Fibroblast of skin of left biceps (primary cell): ENCODE measurements around the gene CDC42BPA.

Experiments used
- DNase-seq, 2 experiments: peaks; one replicate each; pipeline ENCODE4 v3.0.0-alpha.2; 2013; ENCODE audit warnings: low read depth in 2 of 2

Gene CDC42BPA

DNA sequence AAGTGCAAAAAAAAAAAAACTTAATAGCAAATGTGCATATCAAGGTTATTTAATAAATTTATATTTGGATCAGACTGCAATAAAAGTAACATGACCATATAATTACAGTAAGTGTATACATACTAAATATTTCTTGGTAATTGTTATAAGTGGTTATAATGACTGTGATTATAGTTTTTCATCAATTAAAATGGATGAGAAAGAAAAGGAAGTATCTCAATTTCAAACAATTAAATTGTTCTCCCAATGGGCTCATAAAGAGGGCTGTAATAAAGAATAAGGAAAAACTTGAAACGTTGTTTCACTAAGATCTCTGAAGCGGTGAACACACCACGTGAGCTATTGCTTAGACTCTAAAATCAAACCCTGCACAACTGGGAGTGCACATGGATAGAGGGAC, 104.1 kb downstream of the CDC42BPA start:
- no peak for DNase-seq

DNA sequence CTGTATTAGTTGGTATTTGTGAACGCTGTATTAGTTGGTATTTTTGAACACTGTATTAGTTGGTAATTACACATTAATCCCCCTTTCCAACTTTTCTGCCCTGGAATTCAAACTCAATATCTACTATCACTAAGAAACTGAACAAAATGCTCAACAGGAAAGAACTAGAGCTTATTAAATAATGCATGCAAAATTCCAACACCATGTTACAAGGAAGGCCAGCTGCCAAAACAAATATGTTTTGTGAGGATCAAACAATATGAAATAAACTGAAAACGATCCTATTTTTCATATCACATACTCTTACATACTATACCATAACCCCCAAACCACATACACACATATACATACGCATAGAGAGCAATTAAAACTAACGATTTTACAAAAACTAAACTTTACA, 104.9 kb downstream of the CDC42BPA start:
- no peak for DNase-seq

- no peak for DNase-seq
These were observed 106.1 kb downstream of the CDC42BPA start for GRCh38 chr1:227212164-227212563.

DNA sequence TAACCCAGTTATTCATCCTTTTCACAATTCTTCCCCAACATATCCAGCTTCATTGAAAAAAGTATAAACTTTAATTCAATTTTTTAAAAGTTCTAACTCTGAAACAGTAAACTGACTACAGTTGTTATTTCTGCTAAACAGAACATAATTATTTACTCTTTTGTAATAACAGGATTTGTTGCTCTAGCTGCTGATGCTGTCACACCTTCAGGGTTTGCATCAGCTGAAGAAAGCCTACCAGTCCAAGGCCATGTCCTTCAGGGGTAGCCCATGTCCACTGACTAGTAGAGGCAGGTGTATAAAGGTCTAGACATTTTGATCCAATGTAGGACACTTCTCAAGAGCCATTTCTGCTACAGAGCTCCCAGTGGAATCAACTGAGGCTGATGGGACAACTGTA, 107.7 kb downstream of the CDC42BPA start:
- DNase-seq = no peak

GRCh38 chr1:227197064-227197463, 121.2 kb downstream of the CDC42BPA start:
- no peak for DNase-seq

DNA sequence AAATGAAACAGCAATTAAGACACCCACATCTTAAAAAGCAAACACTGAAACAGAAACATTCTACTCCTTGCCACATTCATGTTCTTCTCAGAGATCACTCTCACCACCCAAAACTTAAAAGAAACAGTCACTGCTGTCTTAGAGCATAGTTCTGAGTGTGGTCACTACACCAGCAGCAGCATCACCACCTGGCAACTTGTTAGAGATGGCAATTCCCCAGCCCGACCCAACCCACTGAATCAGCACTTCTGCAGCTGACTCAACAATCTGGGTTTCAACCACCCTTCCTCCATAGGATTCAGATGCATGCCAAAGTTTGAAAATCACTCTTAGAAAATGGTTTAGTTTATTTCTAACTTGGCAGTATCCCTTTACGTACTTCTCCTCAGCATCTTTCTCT, 126.1 kb downstream of the CDC42BPA start:
- DNase-seq = peak; percentile 73 to 75

DNA sequence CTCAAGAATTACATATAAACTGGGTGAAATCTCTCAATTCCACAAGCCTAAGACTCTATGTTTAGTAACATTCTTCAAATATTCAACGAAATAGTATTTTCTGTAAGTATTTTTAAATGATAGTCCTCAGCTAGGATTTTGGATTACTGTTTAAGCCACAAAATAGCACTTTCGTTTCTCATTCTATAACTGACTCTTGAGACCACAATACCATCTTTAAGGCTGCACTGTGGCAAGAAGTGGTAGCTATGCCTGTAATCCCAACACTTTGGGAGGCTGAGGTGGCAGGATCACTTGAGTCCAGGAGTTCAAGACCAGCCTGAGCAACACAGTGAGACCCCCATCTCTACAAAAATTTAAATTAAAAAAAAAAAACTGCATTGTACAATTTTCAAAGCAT, 126.7 kb downstream of the CDC42BPA start:
- DNase-seq = no peak

- no peak for DNase-seq
These were observed 128.0 kb downstream of the CDC42BPA start for GRCh38 chr1:227190321-227190720.

- DNase-seq = no peak
These were observed 133.0 kb downstream of the CDC42BPA start for GRCh38 chr1:227185291-227185690.

DNA sequence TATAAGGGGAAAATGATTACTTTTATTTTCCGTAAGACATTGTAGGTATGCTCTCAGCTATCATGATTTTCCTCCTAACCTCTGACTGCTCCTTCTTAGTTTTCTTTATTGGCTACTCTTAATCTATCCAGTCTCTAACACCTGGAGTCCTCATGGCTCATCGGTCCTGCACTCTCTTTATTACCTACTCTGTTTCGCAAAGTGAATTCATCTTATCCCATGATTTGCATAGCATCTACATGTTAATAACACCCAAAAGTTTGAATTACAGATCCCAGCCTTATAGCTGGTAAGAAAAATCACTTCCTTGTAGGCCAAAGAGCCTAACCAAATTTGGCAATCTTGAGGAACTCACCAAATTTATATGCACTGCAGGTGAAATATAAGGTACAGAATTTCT, 136.3 kb downstream of the CDC42BPA start:
- no peak for DNase-seq

- DNase-seq = no peak
These were observed 142.7 kb downstream of the CDC42BPA start for GRCh38 chr1:227175611-227176010.

GRCh38 chr1:227174164-227174563, 144.1 kb downstream of the CDC42BPA start:
- DNase-seq = peak; percentile 82 to 83

- peak; percentile 36 to 43 for DNase-seq
These were observed 147.7 kb downstream of the CDC42BPA start for GRCh38 chr1:227170361-227171166.

DNA sequence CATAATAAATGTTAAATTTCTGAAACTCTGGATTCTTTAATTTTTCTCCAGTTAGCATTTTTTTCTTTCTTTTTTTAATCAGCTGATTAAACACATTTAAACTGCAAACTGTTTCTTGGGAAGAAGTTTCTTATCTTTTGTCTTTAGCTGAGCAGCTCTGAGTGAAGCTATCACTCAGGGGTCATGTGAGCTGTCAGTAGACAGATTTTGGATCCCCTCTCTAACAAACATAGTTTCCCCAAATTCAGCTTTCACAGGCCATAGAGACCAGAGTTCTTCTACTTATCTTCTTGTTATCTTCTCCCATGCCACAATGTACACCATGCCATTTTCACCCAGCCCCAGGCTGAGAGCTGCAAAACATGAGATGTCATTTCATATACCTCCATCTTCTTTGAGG, 148.9 kb downstream of the CDC42BPA start:
- DNase-seq = no peak

DNA sequence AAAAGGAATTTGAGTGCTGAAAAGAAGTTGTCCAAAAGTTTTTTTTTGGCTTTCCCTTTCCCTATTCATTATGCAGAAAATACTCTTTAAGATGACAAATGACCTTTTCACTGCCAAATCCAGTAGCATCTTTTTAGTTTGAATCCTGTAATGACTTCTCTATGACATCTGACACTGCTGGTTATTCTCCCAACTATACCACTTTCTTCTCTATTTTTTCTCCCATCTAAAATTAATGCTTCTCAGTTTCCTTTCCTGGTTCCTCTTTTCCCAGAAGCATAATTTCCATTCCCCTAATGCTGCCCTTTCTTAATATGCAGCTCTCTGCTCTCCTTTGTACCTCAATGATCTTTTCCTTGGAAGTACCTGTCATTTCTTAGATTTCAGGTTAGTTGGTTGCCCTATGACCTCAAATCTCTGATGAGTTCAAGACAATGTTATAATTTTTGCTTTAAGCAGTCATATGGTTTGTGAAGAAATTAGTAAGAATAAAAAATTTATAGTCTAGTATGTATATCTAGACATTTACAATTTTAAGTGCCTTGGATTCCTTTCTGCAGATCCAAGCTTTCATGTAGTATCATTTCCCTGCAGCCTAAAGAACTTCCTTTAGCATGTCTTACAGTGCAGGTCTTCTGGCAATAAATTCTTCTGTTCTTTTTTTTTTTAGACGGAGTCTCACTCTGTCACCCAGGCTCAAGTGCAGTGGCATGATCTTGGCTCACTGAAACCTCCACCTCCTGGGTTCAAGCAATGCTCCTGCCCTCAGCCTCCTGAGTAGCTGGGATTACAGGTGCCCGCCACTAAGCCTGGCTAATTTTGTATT, 150.8 kb downstream of the CDC42BPA start:
- no peak for DNase-seq

DNA sequence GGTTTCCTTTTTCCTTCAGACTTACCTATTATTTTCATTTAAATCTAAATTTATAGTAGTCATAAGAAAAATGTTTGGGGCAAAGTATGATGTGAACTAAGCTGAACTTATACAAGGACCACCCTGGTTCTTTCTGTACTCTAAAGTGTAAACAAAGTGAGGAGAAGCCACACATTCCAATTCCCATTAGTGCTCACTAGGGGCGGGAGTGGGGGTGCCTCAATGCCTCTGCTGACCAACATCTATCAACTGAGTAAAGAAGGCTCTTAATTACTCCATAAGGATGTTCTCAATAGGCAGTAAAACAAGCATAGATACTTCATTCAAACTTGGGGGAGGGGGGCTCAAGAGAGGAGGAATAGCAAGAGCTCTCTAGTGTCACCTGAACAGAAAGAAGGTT, 151.7 kb downstream of the CDC42BPA start:
- no peak for DNase-seq

GRCh38 chr1:227161470-227161869, 156.8 kb downstream of the CDC42BPA start:
- DNase-seq = no peak

DNA sequence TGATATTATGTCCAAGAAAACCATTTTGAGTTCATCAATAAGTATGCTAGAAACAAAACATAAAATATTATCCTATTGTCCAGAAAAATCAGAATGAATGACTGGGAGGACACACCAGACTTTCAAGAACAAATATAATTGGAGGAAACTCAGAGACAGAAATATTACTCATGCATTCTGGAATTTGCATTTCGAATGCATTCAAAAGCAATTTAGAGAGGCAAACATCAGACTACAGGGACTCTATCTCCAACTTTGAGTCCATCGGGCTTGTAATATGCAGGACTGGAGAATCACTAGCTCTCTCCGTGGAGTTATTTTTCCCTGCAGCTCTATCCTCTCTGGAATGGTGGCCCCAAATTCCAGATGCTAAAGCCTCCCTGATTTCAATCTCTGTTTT, 161.8 kb downstream of the CDC42BPA start:
- DNase-seq = no peak

DNA sequence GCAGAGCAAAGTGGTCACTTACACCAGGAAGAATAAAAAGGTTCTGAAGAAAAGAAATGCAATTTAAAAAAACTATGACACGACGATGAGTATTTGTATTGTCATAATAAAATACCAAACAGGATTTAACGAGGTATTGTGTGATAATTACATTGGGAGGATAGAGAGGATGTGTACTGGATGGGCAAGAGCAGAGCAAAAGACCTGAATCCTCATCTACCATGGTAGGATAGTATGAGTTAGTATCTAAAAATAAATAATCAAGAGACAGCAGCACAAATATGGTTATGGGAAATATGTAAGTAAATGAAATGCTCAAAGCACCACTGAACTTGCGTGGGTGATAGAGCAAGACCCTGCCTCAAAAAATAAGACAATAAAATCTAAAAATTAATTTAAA, 162.6 kb downstream of the CDC42BPA start:
- no peak for DNase-seq

GRCh38 chr1:227155004-227155403, 163.3 kb downstream of the CDC42BPA start:
- no peak for DNase-seq

GRCh38 chr1:227152525-227152924, 165.8 kb downstream of the CDC42BPA start:
- no peak for DNase-seq

GRCh38 chr1:227140376-227140775, 177.9 kb downstream of the CDC42BPA start:
- DNase-seq = no peak

- DNase-seq = no peak
These were observed 182.0 kb downstream of the CDC42BPA start for GRCh38 chr1:227136210-227136820.
